ENCODE results near the gene C15orf39.

- TF ChIP-seq POLR2A (IDR thresholded peaks at IDR 0.05; ENCODE audit: low read depth, low read length) (no peak), POLR2AphosphoS5 (IDR thresholded peaks at IDR 0.05; ENCODE audit: low read depth, low read length) (no peak), TAF1 (IDR thresholded peaks at IDR 0.05; ENCODE audit: borderline replicate concordance, low read depth, low read length) (no peak)
These were observed 4.3 kb downstream of the C15orf39 start for GRCh38 chr15:75206006-75206405.
